NCI-H187 treated with DMSO at 0.1 percent for 48 hours (cell line): ENCODE data around the gene STAT6.

Source experiments
- DNase-seq: peaks from one replicate; lab custom pipeline; 2025; lab: John Stamatoyannopoulos, UW

Gene STAT6

GRCh38 chr12:57047981-57048380 is 63.2 kb downstream of the STAT6 start:
- no peak for DNase-seq

GRCh38 chr12:57046947-57047890 is 63.9 kb downstream of the STAT6 start:
- no peak for DNase-seq

DNA sequence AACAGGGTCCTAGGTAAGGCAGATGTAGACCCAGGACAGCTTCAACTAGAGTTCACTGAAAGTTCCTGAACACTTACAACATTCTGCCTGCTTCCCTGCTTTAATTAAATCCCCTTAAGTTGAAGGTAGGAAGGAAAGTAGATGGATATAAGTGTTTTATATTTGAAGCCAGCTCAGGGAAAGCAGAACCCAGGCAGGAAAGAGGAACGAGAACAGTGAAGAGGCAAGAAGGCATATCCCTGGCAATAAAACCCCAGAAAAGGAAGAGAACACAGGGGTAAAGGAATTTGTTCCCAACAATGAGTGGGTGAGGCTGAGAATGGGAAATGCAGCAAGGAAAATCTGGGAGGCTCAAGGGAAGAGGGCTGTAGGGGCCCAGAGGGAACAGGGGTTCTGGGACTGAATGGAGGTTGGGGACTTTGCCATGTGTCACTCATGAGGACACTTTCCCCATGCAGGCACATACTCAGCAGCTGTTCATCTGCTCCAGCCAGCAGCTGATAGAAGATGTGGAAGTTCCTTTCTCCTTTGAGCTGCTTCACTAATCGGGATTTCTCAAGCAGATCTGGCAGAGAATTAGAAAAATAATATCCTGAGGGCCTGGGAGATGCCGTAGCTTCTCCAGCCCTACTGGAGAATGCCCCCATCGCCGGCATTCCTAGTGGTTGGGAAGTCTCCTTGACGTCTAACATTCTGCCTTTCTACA is 64.9 kb downstream of the STAT6 start:
- no peak for DNase-seq
